Esophagus squamous epithelium (tissue), 5 donors: ENCODE measurements around the gene ABHD17A. TPM values are rescaled to one million over a fixed set of nuclear protein-coding genes. Genes with fewer than 3 reads are reported as not detected.

Experiments used
- DNase-seq: peaks from one replicate; lab custom pipeline; 2025; lab: John Stamatoyannopoulos, UW
- H3K27ac ChIP-seq, 4 donors: fragments of 200-600 bp; sonication (generic); one replicate each; pipeline ENCODE4 v1.5.1; 2016 to 2019; ENCODE audit warnings: mild to moderate bottlenecking in 1 of 4
- H3K27me3 ChIP-seq, 4 donors: fragments of 200-600 bp; sonication (generic); 1 replicate in 3 of 4; 2 replicates in 1 of 4; pipeline versions ENCODE4 v1.5.1 to v1.6.0; 2017 to 2021; ENCODE audit warnings: antibody characterized with exemption in 1 of 4
- H3K36me3 ChIP-seq, 3 donors: fragments of 200-600 bp; sonication (generic); one replicate each; pipeline ENCODE4 v1.5.1; 2016 to 2019
- H3K4me1 ChIP-seq, 3 donors: fragments of 200-600 bp; sonication (generic); one replicate each; pipeline ENCODE4 v1.5.1; 2017 to 2019
- H3K4me3 ChIP-seq, 4 donors: fragments of 200-600 bp; sonication (generic); 1 replicate in 3 of 4; 2 replicates in 1 of 4; pipeline ENCODE4 v1.5.1; 2016 to 2019; ENCODE audit warnings: mild to moderate bottlenecking in 2 of 4, moderate library complexity in 1 of 4
- H3K9me3 ChIP-seq, 3 donors: fragments of 200-600 bp; sonication (generic); one replicate each; pipeline ENCODE4 v1.5.1; 2016 to 2019
- POLR2A ChIP-seq, 4 donors: fragments of 450-650 bp; IDR thresholded peaks; one replicate each; pipeline ENCODE4 v1.6.1; 2017; ENCODE audit warnings: antibody characterized with exemption in 4 of 4, mild to moderate bottlenecking in 4 of 4, moderate library complexity in 3 of 4
- WGBS, 2 donors: methylation state at CpG; one replicate each; pipeline ENCODE4 v1.1.5; 2018; 5-methylcytosine and 5-hydroxymethylcytosine counted together
- intact Hi-C: fragments of 100-400 bp; cut with DNase I; formaldehyde crosslinking; loops from one replicate; pipeline ENCODE4 v1.15.0; 2022
- total RNA-seq, 4 donors: library from RNA; depleted of rRNA; stranded (reverse); fragments of >200 nt; gene quantifications; one replicate each; pipeline ENCODE4 v1.1.0, GENCODE V29; 2016
- TF ChIP-seq, protein P1 (sequence below), 6 experiments: fragments of 450-650 bp in 4 of 6; fragments of 200-600 bp in 2 of 6; sonication (generic) in 2 of 6; IDR thresholded peaks; one replicate each; pipeline ENCODE4 v1.5.1; 2016 to 2019; ENCODE audit warnings: antibody characterized with exemption in 6 of 6, mild to moderate bottlenecking in 4 of 6, moderate library complexity in 4 of 6
- donor health status: DM: yes; HTN: yes; CAD: no.

Gene ABHD17A
- total RNA-seq, 4 donors from 2014 or later: 78.4 to 91.7 (median 82.9) TPM

DNA sequence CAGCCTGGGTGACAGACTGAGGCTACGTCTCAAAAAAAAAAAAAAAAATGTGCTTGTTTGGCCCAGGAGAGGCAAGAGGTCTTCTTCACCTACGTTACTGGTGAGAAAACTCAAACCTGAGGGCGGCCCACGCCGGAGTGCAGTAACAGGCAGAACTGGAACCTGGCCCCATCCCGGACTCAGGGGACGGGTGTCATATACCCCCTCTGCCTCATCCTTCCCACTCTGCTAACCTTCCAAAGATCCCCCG is 19.5 kb upstream of the ABHD17A start:
- intact Hi-C loops: no loop called here
- Histone ChIP-seq H3K27ac (peak overlapping the region; percentile 92 to 97 (median 93)), H3K4me1 (peaks cover 35 to 65% (median 48%) of the 10 kb centered on the region in 3 donors), H3K9me3 (no peaks in the 10 kb centered on the region), H3K36me3 (no peaks in the 10 kb centered on the region), H3K4me3 (peak overlapping the region; percentile 10 to 91 (median 74)), H3K27me3 (no peaks in the 10 kb centered on the region)
- TF ChIP-seq POLR2A (IDR thresholded peaks at IDR 0.05): no peak
- TF ChIP-seq, protein P1, sequence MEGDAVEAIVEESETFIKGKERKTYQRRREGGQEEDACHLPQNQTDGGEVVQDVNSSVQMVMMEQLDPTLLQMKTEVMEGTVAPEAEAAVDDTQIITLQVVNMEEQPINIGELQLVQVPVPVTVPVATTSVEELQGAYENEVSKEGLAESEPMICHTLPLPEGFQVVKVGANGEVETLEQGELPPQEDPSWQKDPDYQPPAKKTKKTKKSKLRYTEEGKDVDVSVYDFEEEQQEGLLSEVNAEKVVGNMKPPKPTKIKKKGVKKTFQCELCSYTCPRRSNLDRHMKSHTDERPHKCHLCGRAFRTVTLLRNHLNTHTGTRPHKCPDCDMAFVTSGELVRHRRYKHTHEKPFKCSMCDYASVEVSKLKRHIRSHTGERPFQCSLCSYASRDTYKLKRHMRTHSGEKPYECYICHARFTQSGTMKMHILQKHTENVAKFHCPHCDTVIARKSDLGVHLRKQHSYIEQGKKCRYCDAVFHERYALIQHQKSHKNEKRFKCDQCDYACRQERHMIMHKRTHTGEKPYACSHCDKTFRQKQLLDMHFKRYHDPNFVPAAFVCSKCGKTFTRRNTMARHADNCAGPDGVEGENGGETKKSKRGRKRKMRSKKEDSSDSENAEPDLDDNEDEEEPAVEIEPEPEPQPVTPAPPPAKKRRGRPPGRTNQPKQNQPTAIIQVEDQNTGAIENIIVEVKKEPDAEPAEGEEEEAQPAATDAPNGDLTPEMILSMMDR (IDR thresholded peaks at IDR 0.05): no peak
- 19 to 38% methylated on average over 8 of the region's 8 CpGs for WGBS, 2 donors
- DNase-seq: no peak

DNA sequence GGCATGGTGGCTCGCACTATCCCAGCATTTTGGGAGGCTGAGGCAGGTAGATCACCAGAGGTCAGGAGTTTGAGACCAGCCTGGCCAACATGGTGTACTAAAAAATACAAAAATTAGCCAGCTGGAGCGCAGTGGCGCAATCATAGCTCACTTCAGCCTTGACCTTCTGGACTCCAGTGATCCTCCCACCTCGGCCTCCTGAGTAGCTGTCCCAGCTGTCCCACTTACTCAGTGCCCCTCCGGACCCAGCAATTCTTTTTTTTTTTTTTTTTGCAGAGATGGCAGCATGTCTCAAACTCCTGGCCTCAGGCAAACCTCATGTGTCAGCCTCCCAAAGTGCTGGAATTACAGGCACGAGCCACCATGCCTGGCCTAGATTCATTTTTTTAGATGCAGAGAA is 17.6 kb upstream of the ABHD17A start:
- TF ChIP-seq, protein P1 (IDR thresholded peaks at IDR 0.05): no peak
- no peak for TF ChIP-seq POLR2A (IDR thresholded peaks at IDR 0.05)
- no peak for DNase-seq

DNA sequence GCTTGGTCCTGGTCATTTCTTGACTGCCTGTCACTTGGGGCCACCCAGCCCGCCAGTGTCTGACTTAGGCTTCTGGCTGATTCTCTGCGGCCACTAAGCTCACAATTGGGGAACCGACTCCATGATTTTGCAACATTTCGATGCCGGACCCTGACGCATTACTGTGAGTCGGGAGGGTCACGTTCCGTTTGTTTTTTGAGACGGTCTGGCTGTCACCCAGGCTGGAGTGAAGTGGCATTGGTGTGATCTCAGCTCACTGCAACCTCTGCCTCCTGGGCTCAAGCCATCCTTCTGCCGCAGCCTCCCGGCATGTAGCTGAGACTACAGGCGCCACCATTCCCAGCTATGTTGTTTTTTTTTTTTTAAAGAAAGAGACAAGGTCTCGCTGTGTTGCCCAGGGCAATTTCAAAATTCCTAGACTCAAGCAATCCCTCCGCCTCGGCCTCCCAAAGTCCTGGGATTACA is 16.7 kb upstream of the ABHD17A start:
- peak in 1 of 4 donors; percentile 43 for TF ChIP-seq POLR2A (IDR thresholded peaks at IDR 0.05)
- TF ChIP-seq, protein P1 (IDR thresholded peaks at IDR 0.05): no peak
- H3K36me3 ChIP-seq: no peaks in the 10 kb centered on the region
- no peaks in the 10 kb centered on the region for H3K9me3 ChIP-seq
- peak overlapping the region in 2 of 4 donors; percentile 50 to 67 for H3K27ac ChIP-seq
- H3K4me3 ChIP-seq: no peak overlapping the region
- intact Hi-C loops: no loop called here
- no peak for DNase-seq
- 74 to 79% methylated on average over 13 to 16 of the region's 16 CpGs for WGBS, 2 donors
- H3K27me3 ChIP-seq: no peaks in the 10 kb centered on the region
- H3K4me1 ChIP-seq: peaks cover 15 to 49% (median 33%) of the 10 kb centered on the region in 3 donors

More for the DNA sequence above, 17.6 kb upstream of the ABHD17A start:
- Histone ChIP-seq H3K36me3 (no peaks in the 10 kb centered on the region), H3K4me3 (no peak overlapping the region), H3K4me1 (peaks cover 21 to 49% (median 31%) of the 10 kb centered on the region in 3 donors), H3K27me3 (no peaks in the 10 kb centered on the region), H3K9me3 (no peaks in the 10 kb centered on the region), H3K27ac (peak overlapping the region in 1 of 4 donors; percentile 42)
- WGBS, 2 donors: 70 to 81% methylated on average over 6 of the region's 6 CpGs
- intact Hi-C loops: no loop called here

DNA sequence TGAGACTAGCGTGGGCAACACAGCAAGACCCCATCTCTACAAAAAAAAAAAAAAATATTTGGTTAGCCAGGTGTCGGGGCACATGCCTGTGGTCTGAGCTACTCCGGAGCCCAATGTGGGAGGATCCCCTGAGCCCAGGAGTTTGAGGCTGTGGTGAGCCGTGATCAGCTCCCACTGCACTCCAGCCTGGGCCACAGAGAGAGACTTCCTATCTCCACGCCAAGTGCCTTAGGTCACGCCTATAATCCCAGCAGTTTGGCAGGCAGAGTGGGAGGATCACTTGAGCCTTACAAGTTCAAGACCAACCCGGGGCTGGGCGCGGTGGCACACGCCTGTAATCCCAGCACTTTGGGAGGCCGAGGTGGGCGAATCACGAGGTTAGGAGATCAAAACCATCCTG is 11.2 kb upstream of the ABHD17A start:
- TF ChIP-seq, protein P1 (IDR thresholded peaks at IDR 0.05): no peak
- TF ChIP-seq POLR2A (IDR thresholded peaks at IDR 0.05): no peak
- Histone ChIP-seq H3K9me3 (no peaks in the 10 kb centered on the region), H3K4me3 (no peak overlapping the region), H3K36me3 (no peaks in the 10 kb centered on the region), H3K27ac (peak overlapping the region in 1 of 4 donors; percentile 82), H3K27me3 (no peaks in the 10 kb centered on the region), H3K4me1 (peaks cover 3 to 30% (median 20%) of the 10 kb centered on the region in 3 donors)
- no peak for DNase-seq
- 54 to 81% methylated on average over 3 to 7 of the region's 13 CpGs for WGBS, 2 donors
- intact Hi-C loops: no loop called here

DNA sequence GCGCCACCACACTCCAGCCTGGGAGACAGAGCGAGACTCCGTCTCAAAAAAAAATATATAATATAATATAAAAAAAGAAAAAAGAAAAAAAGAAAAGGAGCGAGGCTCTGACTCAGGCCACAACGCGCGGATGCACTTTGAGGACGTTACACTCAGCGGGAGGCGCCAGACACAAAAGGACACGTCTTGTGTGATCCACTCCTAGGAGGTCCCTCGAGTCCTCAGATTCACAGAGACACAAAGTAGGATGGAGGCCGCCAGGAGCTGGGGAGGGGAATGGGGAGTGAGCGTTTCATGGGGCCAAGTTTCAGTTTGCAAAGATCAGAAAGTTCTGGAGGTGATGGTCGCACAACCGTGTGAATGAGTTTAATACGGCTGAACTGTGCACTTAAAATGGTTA is 8.5 kb upstream of the ABHD17A start:
- WGBS, 2 donors: 79 to 89% methylated on average over 13 to 17 of the region's 17 CpGs
- H3K27ac ChIP-seq: no peak overlapping the region
- H3K4me3 ChIP-seq: no peak overlapping the region
- H3K9me3 ChIP-seq: no peaks in the 10 kb centered on the region
- intact Hi-C loops: no loop called here
- H3K4me1 ChIP-seq: peaks cover 3 to 30% (median 20%) of the 10 kb centered on the region in 3 donors
- TF ChIP-seq, protein P1 (IDR thresholded peaks at IDR 0.05): no peak
- TF ChIP-seq POLR2A (IDR thresholded peaks at IDR 0.05): no peak
- no peaks in the 10 kb centered on the region for H3K27me3 ChIP-seq
- no peaks in the 10 kb centered on the region for H3K36me3 ChIP-seq
- no peak for DNase-seq
